Forelimb muscle (tissue), 1 donor: Measurements from ENCODE around the gene ELK3. TPM values are rescaled to one million over a fixed set of nuclear protein-coding genes. Genes with fewer than 3 reads are reported as not detected.

Experiments
- DNase-seq: peaks from one replicate; pipeline ENCODE4 v3.0.0-alpha.2; 2013; ENCODE audit warnings: low read depth
- polyA plus RNA-seq: library from polyadenylated mRNA; unstranded; fragments of 120-200 nt; gene quantifications from one replicate; pipeline ENCODE4 v1.2.1, GENCODE V29; 2013; ENCODE audit not compliant: insufficient read length

Gene ELK3
- polyA plus RNA-seq, 1 donor, result 33.0 TPM

DNA sequence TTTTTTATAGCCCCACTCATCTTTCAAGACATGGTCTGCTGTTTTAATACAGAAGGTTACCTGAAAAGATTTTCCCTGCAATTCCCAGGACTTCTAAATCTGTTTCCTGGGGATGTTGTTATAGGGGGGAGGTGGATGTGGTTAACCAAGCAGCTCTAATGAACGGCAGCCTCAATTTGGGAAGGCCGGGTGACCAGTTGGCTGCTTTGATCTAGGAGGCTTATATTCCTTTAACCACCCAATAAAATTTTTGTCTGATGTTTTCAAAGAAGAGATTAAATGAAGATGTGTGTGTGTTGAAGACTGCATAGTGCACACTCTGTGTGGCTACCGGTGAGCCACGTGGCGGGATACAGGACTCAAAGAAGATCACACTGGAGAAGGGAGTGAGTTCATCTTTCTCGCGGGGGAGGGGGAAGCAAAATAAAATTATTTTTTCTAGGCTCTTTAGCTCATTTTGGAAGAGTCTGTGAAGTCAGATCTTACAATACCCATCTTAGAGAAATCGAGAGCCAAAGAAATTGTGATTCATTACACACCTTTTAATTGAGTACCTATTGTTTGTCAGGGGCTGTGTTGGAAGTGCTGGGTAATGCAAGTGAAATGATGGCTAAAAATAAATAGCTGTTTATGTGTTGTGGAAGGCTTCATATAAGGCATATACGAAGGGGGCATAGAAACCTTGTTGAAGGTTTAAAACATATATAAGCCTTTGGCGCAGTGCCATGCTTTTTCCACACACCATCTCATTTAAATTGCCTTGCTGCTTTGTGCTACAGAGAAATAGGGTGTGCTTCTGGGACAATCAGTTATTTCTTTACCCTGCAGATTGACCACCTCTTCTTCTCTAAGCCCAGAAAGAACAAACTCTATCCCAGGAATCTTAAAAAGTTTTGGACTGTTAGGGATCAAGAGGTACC lies 18.5 kb downstream of the ELK3 start:
- no peak for DNase-seq

DNA sequence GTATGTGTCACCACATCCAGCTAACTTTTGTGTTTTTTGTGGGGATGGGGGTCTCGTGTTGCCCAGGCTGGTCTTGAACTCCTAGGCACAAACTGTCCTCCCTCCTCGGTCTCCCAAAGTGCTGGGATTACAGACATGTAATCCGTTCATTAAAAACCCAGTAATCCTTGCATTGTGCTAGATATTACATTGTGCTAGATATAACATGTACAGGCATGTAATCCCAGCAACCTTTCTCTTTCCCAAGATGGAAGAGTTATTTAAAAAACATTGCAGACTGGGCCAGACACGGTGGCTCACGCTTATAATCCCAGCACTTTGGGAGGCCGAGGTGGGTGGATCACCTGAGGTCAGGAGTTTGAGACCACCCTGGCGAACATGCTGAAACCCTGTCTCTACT lies 19.7 kb downstream of the ELK3 start:
- no peak for DNase-seq

DNA sequence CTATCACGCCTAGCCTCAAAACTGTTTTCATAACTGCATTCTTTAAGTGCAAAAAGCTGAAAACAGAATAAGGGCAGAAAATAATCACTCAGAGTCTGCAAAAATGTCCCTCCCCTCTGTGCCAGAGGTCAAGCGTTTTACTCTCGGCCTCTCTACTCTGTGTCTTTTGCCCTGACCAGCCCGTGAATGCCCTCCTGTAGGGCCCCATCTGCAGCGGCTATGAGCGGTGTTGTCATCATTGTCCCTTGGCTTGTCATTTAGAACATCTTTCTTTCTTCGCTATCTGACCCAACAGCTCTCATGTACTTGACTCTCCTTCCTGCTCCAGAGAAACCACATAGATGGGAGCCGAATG lies 21.7 kb downstream of the ELK3 start:
- no peak for DNase-seq

DNA sequence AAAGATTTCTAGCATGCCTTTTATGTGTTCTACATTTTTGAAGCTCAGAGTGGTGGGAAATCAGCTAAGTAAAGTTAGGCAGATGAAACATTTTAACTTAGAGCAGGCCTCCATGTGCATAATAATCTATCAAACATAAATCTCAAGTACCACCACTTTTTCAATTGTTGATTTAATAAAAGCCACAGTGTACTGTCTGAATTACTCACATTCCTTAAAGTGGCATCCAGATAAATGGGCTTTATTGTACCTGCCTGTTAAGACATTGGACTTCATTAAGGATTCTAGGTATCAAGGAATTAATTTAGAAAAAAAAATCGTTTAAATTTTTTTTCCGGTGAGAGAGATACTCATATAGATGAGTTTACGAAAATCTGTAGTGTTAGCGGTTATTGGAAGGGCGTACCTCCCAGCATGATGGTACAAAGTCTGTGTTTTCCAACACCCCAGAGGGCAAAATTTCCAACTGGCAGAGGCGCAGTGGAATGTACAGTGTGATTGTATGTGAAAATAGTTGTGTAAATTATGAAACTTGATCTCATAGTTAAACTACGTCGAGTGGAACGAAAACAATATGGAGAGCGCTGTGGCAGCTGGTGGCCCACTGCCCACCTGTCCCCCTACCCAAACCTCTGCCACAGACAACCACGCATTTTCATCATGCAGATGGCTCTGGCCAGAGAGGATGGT lies 25.0 kb downstream of the ELK3 start:
- DNase-seq, result no peak

DNA sequence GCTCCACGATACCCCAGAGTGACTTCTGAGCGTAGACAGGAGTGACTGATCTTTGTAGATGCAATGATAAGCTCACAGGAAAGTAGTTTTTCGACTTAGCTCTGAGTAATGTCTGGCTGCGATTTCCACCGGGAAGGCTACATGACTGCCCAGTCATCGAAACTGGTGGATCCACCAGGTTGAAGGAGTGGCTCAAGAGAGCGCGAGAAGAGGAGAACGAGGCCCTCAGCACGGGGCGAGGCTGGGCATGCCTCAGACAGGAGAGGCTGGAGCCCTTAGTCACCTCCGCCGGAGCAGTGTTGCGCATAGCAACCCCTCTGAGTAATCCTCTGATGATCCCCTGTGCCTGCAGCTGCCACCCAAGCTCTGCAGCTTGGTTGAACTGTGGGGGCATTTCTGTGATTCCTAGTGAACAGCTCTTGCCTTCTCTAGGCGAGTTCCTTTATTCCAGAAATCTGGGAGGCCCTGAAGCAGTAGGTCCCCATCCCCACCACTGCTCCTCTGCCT lies 25.6 kb downstream of the ELK3 start:
- DNase-seq, result no peak

DNA sequence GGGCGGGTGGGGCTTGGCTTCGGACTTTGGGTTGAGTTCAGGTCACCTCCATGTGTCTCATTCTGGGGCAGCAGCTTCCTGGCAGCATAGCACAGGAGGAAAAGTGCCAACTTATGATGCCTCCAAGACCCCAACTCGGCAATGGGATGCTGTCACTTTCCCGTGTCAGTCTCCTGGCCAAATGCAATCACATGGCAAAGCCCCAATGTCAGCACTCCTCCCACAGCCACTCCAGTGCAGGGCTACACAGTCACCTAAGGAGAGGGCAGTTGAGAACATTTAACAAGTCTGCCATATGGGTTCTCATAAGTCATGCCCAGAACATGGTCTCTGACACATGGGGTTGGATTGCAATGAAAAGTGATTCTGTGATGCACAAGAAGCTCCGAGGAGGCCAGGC lies 26.7 kb downstream of the ELK3 start:
- DNase-seq, result no peak

DNA sequence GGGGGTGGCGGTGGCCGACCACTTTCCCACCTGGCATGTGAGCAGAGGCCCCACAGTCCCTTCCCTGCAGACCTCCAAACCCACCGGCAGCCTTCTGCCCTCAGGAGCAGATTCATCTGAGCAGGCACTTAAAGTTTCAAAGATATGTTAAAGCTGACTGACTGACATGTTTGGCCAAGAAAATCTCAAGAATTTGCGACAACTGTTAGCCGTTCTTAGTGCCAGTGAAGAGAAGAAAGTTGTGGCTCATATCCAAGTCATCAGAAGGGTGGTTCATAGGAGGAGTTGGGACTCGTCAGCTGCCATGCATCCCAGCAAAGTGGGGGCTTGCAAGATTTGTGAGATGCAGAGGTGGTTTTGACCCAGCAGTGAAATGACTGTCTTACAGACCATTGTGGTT lies 27.2 kb downstream of the ELK3 start:
- no peak for DNase-seq

DNA sequence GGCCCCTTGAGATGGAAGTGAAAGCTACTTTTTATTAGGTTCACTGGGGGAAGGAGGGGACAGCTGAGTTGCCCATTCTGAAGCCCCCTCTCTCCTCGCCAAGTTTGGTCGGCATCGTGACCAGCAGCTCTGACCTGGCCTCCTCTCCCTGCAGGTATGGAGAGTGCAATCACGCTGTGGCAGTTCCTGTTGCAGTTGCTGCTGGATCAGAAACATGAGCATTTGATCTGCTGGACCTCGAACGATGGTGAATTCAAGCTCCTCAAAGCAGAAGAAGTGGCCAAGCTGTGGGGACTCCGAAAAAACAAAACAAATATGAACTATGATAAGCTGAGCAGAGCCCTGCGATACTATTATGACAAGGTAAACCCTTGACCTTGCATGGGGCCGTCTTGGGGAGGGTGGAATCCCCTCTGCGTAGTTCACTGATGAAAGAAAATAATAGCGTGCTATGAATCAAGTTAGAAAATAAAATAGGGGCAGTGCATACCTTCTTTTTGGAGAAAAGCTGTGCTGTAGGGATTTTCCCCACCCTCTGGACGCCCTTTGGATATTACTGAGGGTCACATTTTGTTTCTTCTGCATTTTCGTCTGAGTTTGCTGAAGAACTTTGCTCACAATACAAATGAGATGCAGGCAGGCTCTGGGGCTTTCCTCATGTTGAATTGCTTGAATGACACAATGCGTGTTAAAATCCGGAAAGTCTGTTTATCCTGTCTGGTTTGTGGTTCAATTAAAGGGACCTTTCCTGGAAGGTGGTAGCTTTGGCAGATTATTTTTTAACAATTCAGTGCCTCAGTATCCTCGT lies 29.4 kb downstream of the ELK3 start:
- DNase-seq, result no peak

DNA sequence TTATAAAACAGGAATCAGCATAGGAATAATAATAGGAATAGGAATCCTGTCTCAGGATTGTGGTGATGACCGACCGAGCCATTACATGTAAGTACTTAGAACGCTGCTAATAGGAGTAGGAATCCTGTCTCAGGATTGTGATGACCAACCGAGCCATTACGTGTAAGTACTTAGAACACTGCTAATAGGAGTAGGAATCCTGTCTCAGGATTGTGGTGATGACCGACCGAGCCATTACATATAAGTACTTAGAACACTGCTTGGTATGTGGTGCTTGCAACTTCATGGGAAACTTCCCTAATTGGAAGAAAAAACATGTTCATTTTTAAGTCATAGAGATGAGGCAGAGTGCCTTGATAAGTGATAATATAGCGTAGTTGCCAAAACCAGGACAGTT lies 30.0 kb downstream of the ELK3 start:
- DNase-seq, result no peak

DNA sequence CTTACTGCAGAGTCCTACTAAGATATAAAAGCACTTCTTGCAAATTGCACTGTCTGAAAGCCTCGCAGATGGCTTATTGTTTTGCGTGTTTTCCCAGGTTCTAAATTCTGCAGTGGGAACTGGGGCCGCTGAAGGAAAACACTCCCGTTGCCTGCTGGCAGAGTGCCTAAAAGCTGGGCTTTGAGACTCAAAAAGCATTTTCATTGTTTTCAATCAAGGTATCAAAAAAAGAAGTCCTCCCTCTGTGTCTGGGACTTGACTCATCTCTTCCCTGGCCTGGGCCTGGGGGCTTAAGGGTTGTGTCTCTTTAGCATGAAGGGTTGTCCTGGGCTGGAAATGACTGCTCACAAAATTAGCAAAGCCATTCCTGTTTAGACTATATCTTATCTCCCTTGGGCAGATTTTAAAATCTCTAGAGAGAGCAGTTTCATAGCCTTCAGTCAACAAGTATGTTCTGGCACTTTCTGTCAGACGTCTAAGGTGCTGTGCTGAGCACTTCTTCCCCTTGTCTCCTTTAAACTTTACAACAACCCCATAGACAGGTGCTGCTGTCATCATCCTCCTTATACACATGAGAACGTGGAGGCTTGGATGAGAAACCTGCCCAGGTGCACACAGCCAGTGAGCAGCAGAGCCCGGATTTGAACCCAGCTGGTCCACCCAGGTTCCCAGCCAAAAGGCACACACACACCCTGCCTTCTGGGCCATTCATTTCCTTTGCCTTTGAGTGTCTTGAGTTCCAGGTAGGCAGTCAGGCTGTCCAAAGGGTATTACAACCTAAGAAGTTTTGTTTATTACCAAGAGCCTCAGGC lies 31.1 kb downstream of the ELK3 start:
- no peak for DNase-seq

DNA sequence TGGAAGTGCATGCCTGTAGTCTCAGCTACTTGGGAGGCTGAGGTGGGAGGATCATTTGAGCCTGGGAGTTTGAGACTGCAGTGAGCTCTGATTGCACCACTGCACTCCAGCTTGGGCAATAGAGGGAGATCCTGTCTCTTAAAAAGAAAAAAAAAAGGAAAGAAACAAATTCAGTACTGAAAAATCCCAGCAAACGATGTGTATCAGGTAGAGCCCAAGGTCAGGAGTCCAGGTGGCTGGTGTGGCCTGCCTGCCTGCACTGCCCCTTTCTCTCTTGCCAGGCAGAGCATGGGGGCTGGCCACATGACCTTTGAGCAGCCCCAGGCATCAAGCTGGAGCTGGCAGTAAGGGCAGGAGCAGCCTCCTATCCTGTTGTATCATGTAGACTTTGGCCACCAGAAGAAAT lies 31.8 kb downstream of the ELK3 start:
- DNase-seq, result no peak

DNA sequence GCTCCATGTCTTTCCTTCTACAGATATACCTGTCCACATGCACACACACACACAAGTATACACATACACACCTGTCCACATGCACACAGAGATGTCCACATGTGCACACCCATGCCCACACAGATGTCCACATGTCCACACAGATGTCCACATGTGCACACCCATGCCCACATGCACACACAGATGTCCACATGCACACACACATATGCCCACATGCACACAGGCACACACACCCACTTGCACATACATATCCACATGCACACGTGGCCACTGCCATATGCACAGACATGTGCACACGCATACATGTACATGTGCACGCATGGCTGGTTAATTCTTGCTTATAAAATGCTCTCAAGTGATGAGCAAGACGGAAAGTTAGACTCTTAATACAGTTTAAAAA lies 32.2 kb downstream of the ELK3 start:
- DNase-seq, result no peak

DNA sequence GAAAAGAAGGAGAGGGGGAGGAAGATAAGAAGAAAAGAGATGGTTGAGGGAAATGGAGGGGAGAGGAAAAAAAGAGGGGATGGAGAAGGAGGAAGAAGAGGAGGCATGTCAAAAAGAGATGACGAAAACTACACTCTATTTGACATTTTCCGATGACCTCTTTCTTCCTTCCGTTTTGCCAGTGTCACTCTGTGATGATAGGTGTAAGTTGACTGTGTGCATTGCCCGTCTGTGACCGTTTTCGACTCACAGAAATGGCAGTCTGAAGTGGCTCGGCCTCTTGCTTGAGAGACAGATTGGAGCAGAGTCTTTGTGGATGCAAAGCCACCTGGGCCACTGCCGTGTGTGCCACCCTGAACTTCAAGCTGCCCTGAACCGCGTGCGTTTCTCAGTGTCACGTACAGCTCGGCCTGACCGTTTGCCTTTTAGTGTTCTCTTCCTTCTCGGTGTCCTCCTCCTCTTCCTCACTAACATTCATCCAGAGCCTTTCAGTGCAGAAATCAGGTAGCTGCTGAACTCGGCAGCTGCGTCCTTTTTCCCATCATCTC lies 32.7 kb downstream of the ELK3 start:
- DNase-seq, result no peak

DNA sequence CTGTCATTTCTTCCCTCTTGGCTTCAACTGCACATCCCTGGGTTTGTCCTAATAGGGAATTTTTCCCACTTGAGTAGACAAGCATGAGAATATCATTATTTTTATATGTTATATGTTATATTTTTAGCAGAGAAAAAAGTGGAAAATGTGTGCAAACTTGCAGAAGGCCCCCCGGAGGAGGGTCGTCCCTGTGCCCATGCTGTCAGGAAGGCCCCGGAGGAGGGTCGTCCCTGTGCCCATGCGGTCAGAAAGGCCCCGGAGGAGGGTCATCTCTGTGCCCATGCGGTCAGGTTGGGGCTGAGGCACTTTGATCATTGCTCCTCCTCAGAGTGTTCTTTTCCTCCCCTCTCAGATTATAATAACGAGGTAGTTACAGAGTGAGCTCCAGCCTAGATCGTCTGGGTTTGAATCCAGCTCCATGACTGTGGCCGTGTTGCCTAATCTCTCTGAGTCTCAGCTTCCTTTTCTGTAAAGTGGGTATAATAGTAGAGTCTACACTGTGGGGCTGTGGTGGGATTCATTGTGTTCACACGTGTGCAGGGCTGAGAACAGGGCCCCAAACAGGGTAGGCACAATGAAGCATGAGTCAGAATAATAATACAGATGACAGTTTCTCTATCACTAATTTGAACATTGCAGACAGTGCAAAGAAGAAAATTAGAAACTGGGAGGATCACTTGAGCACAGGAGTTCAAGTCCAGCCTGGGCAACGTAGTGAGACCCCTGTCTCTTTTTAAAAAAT lies 33.4 kb downstream of the ELK3 start:
- no peak for DNase-seq

DNA sequence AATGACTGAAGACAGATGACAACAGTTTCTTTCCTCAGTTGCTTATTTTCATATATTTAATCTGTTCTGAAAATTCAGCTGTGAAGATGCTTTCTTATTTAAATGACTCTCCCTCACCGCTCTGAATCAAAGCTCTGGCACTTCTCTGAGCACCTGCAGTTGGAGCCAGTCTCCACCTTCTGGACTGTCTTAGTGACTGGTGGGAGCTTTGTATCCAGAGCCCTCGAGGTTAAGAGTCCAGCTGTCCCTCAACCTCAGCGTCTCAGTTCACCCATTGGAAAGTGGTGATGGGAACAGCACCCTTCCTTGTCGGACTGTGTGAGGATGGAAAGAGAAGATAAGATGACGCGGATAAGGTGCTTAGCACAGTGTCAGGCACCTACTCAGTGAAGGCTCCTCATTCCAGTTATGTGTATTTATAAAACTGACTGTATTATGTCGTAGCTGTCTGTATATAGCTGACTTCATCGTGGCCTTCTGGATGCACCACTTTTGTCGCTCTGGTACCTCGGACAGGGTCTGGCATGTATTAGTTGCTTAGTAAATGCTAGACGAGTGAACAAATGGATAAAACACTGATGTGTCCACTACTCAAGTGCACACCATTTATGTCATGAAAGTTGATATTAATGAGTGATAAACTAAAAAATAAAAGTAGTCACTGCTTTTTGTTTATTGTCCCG lies 34.5 kb downstream of the ELK3 start:
- DNase-seq, result no peak

DNA sequence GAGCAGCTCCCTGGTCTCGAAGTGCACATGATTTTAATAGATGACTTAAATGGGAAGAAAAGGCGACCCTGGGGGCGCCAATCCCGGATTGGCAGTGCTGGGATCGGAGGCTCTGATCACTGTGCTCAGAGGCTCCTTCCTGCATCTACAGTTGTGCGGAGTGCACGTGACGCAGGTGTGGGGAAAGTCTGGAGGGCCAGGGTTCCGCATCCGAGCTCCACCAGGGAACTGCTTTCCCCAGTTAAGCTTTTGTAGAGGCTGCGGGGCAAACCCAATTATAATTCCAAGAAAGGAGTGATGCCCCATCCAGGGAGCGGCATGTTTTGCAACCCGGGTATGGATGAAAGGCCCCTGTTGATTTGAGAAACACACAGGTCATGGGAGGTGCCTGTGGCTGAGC lies 36.5 kb downstream of the ELK3 start:
- no peak for DNase-seq

DNA sequence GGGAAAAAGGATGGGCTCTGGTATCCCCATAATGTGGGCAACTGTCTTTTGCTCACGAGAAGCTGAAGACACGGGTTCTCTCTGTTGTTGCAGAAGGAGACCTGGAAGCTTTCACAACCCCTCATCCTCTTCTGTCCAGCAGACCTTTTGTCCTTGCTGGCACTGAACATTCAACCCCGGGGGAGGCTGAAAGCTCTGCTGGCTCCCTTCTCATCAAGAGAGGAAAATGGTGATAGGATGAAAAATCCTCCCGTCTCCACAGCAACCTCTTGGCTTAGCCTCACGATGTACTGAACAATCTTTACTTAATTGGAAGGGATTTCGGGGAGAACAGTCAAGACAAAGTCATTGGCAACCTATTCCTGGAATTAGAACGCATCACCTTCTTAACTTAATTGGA lies 39.0 kb downstream of the ELK3 start:
- DNase-seq, result no peak

DNA sequence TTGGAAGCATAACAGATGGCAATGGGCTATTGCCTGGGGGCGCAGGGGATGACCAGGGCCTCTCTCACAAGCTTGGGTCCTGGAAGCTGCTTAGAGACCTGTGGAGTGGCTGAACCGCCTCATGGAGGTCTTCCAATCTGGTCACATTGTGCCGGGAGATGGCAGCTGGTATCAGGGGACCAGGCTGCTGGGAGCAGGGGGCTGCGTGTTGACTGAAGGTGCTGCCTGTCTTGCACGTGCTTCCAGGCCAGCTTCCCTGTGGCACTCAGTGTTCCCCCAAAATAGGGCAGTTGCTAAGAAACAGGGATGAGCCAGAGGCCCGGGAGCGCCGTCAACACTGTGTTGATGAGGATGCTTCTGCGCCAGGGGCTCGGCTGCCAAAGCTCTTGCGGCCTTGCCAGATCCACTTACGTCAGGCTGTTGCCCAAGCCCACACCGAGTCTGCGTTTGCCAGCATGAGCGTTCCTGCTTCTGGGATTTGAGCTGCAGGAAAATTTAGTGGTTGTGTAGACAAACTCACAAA lies 39.8 kb downstream of the ELK3 start:
- no peak for DNase-seq
